Colonic mucosa (tissue), 4 donors: ENCODE data around the gene COX19. TPM values are rescaled to one million over a fixed set of nuclear protein-coding genes. Genes with fewer than 3 reads are reported as not detected.
A peak's percentile ranks its signal among the peaks of the same experiment; 100 is the strongest.

Experiments used
- DNase-seq: peaks from one replicate; pipeline ENCODE4 v3.0.0-alpha.2; 2020
- H3K27ac ChIP-seq: fragments of 200-600 bp; one replicate; pipeline ENCODE4 v1.8.0; 2021
- H3K27me3 ChIP-seq: fragments of 200-600 bp; one replicate; pipeline ENCODE4 v1.8.0; 2021
- H3K36me3 ChIP-seq: fragments of 200-600 bp; one replicate; pipeline ENCODE4 v1.8.0; 2021
- H3K4me1 ChIP-seq: fragments of 200-600 bp; one replicate; pipeline ENCODE4 v1.8.0; 2021; ENCODE audit warnings: mild to moderate bottlenecking
- H3K4me3 ChIP-seq: fragments of 200-600 bp; one replicate; pipeline ENCODE4 v1.8.0; 2021
- H3K9ac ChIP-seq, 2 donors: one replicate each; pipeline ENCODE4 v1.7.0; 2013; ENCODE audit warnings: control low read depth in 2 of 2, low read depth in 2 of 2, low read length in 2 of 2
- H3K9me3 ChIP-seq: fragments of 200-600 bp; one replicate; pipeline ENCODE4 v1.8.0; 2021
- intact Hi-C: fragments of 100-400 bp; cut with DNase I; formaldehyde crosslinking; loops from one replicate; pipeline ENCODE4 v1.14.1; 2022
- total RNA-seq, 2 donors: library from RNA; stranded (reverse); fragmentation: NEBNext Ultra II Directional in 1 of 2; extraction: Animal tissue kit (Norgen Biotek cat#: 25700) in 1 of 2; gene quantifications; one replicate each; pipeline ENCODE4 v1.2.1, GENCODE V29; 2021
- TF ChIP-seq, protein P1 (sequence below): fragments of 200-600 bp; IDR thresholded peaks from one replicate; pipeline ENCODE4 v1.8.0; 2022; ENCODE audit warnings: antibody characterized with exemption, mild to moderate bottlenecking
- donor health status: healthy.
- donor health status: DM: no; HTN: no; CAD: no.
- donor health status: DM: no; HTN: no; CAD: no.

COX19 gene, protein sequence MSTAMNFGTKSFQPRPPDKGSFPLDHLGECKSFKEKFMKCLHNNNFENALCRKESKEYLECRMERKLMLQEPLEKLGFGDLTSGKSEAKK
- total RNA-seq = 10 to 100 TPM; 11.6 to 16.5 TPM

DNA sequence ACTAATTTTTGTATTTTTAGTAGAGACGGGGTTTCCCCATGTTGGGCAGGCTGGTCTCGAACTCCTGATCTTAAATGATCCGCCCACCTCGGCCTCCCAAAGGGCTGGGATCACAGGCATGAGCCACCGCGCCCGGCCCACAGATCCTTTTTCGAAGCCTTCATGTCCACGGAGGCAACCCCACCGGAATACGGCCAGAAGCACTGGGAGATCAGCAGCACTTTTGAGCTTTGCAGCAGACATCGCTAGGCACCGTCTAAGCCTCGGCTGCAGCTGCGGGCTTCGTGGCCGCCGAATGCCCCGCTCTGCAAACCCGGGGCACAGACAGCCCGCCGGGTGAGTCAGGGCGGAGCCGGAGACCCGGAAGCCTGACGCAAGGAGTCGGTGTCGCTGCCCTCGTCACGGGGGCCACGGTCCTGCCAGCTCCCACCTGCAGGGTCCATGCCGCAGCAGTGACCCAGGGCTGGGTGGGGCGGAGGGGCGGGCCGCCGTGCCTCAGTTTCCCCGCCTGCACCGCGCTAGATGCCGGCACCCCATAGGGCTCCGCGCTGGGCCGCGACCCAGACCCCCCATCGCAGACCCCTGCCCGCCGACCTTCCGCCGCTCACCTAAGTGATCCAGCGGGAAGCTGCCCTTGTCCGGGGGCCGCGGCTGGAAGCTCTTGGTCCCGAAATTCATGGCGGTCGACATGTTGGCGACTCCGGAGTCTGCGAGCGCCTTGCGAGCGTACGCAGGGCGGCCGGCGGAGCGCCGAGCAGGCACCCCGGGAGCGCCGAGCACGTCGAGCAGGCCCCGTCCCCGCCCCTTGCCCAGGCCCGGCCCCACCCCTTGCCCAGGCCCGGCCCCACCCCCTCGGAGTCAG is at the start of gene COX19:
Gene COX19, minus strand, starts transcription at position 730 of the 862 bp plus-strand sequence. Its CDS starts 40 bp downstream, at position 690.
- Histone ChIP-seq H3K4me3 (peak within 1 kb of the TSS; percentile 100), H3K27me3 (no peaks in the 10 kb centered on the region), H3K4me1 (peaks cover 20% of the 10 kb centered on the region), H3K27ac (peak within 1 kb of the TSS; percentile 96), H3K36me3 (no peaks in the 10 kb centered on the region), H3K9me3 (no peaks in the 10 kb centered on the region), H3K9ac (peak within 1 kb of the TSS; percentile 91 to 98)
- TF ChIP-seq, protein P1, sequence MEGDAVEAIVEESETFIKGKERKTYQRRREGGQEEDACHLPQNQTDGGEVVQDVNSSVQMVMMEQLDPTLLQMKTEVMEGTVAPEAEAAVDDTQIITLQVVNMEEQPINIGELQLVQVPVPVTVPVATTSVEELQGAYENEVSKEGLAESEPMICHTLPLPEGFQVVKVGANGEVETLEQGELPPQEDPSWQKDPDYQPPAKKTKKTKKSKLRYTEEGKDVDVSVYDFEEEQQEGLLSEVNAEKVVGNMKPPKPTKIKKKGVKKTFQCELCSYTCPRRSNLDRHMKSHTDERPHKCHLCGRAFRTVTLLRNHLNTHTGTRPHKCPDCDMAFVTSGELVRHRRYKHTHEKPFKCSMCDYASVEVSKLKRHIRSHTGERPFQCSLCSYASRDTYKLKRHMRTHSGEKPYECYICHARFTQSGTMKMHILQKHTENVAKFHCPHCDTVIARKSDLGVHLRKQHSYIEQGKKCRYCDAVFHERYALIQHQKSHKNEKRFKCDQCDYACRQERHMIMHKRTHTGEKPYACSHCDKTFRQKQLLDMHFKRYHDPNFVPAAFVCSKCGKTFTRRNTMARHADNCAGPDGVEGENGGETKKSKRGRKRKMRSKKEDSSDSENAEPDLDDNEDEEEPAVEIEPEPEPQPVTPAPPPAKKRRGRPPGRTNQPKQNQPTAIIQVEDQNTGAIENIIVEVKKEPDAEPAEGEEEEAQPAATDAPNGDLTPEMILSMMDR = no peak
- intact Hi-C loops = loop anchor here (5.0 kb wide), 1 partner anchor 68 kb away; no protein-coding TSS in a partner anchor
- peak; percentile 92 for DNase-seq

- no peak for DNase-seq
- TF ChIP-seq, protein P1 = no peak
- H3K36me3 ChIP-seq = no peaks in the 10 kb centered on the region
- intact Hi-C loops = no loop called here
- H3K27me3 ChIP-seq = no peaks in the 10 kb centered on the region
- H3K4me3 ChIP-seq = no peak overlapping the region
- H3K9me3 ChIP-seq = no peaks in the 10 kb centered on the region
- H3K4me1 ChIP-seq = peaks cover 9% of the 10 kb centered on the region
- no peak overlapping the region for H3K27ac ChIP-seq
- no peak overlapping the region for H3K9ac ChIP-seq
These were observed 49.0 kb upstream of the COX19 start for GRCh38 chr7:1024331-1024841.

GRCh38 chr7:1022801-1023465 is 47.6 kb upstream of the COX19 start:
- DNase-seq = no peak
- TF ChIP-seq, protein P1 = no peak
- intact Hi-C loops = no loop called here
- Histone ChIP-seq H3K27ac (no peak overlapping the region), H3K27me3 (no peaks in the 10 kb centered on the region), H3K9me3 (no peaks in the 10 kb centered on the region), H3K36me3 (no peaks in the 10 kb centered on the region), H3K9ac (no peak overlapping the region), H3K4me1 (peaks cover 4% of the 10 kb centered on the region), H3K4me3 (no peak overlapping the region)

GRCh38 chr7:1022356-1022755 is 47.0 kb upstream of the COX19 start:
- TF ChIP-seq, protein P1 = no peak
- intact Hi-C loops = no loop called here
- no peaks in the 10 kb centered on the region for H3K9me3 ChIP-seq
- H3K9ac ChIP-seq = no peak overlapping the region
- H3K4me1 ChIP-seq = peaks cover 2% of the 10 kb centered on the region
- DNase-seq = no peak
- H3K27ac ChIP-seq = no peak overlapping the region
- H3K4me3 ChIP-seq = no peak overlapping the region
- H3K36me3 ChIP-seq = no peaks in the 10 kb centered on the region
- H3K27me3 ChIP-seq = no peaks in the 10 kb centered on the region

DNA sequence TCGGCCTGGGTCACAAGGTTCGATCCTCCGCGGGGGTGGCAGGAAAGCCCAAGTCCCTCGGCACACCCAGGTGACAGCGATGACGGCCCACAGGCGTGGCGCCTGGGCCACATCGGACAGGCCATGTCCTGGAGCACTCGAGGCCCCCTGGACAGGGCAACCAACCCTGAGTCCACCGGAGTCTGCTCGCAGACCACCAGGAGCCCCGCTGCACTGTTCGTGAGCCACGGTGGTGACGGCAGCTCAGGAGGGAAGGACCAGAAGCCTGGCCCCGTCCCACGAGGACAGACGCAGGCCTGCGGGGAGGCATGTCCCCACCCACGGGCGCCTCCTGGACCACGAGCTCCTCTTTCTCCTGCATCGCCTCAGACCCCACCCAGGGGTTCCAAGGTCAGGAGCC is 46.6 kb upstream of the COX19 start:
- no peak overlapping the region for H3K27ac ChIP-seq
- H3K9me3 ChIP-seq = no peaks in the 10 kb centered on the region
- no peaks in the 10 kb centered on the region for H3K4me1 ChIP-seq
- no peaks in the 10 kb centered on the region for H3K36me3 ChIP-seq
- no peak overlapping the region for H3K9ac ChIP-seq
- H3K27me3 ChIP-seq = no peaks in the 10 kb centered on the region
- intact Hi-C loops = no loop called here
- no peak for DNase-seq
- TF ChIP-seq, protein P1 = no peak
- H3K4me3 ChIP-seq = no peak overlapping the region
